SK-N-SH treated with all-trans-retinoic acid at 6 μM for 48 hours (cell line): ENCODE measurements around the gene KRTAP1-1.

Experiments
- ARNTL ChIP-seq: fragments of 450-650 bp; formaldehyde crosslinking; IDR thresholded peaks from 2 replicates; pipeline ENCODE4 v1.5.0; 2020; ENCODE audit warnings: low read depth, mild to moderate bottlenecking, moderate library complexity, borderline replicate concordance
- CREB5 ChIP-seq: fragments of 250-450 bp; sonication (Bioruptor Pico); IDR thresholded peaks from 2 replicates; pipeline ENCODE4 v1.5.1; 2020; ENCODE audit warnings: low read depth, mild to moderate bottlenecking, moderate library complexity
- ESRRG ChIP-seq: fragments of 250-450 bp; sonication (Bioruptor Pico); IDR thresholded peaks from 2 replicates; pipeline ENCODE4 v1.6.1; 2021; ENCODE audit warnings: mild to moderate bottlenecking
- ISL1 ChIP-seq: fragments of 250-450 bp; sonication (Bioruptor Pico); IDR thresholded peaks from 2 replicates; pipeline ENCODE4 v2.1.2; 2022; ENCODE audit warnings: mild to moderate bottlenecking, moderate library complexity
- PPARA ChIP-seq: fragments of 250-450 bp; sonication (Bioruptor Pico); IDR thresholded peaks from 2 replicates; pipeline ENCODE4 v1.5.0; 2020; ENCODE audit warnings: mild to moderate bottlenecking, borderline replicate concordance
- RARB ChIP-seq: fragments of 250-450 bp; sonication (Bioruptor Pico); IDR thresholded peaks from 2 replicates; pipeline ENCODE4 v1.8.0; 2021; ENCODE audit warnings: mild to moderate bottlenecking, moderate library complexity
- TCF4 ChIP-seq: fragments of 250-450 bp; sonication (Bioruptor Pico); IDR thresholded peaks from 2 replicates; pipeline ENCODE4 v1.8.0; 2021; ENCODE audit warnings: mild to moderate bottlenecking, moderate library complexity, borderline replicate concordance
- ZFP3 ChIP-seq: fragments of 250-450 bp; sonication (Bioruptor Pico); IDR thresholded peaks from 2 replicates; pipeline ENCODE4 v1.5.0; 2020; ENCODE audit warnings: mild to moderate bottlenecking, moderate library complexity
- ZFP30 ChIP-seq: fragments of 450-650 bp; formaldehyde crosslinking; IDR thresholded peaks from 2 replicates; pipeline ENCODE4 v1.5.0; 2022; ENCODE audit warnings: mild to moderate bottlenecking, moderate library complexity
- ZNF565 ChIP-seq: fragments of 450-650 bp; formaldehyde crosslinking; conservative IDR thresholded peaks from 2 replicates; pipeline ENCODE4 v1.5.0; 2020; ENCODE audit warnings: low read depth, mild to moderate bottlenecking, moderate library complexity

DNA sequence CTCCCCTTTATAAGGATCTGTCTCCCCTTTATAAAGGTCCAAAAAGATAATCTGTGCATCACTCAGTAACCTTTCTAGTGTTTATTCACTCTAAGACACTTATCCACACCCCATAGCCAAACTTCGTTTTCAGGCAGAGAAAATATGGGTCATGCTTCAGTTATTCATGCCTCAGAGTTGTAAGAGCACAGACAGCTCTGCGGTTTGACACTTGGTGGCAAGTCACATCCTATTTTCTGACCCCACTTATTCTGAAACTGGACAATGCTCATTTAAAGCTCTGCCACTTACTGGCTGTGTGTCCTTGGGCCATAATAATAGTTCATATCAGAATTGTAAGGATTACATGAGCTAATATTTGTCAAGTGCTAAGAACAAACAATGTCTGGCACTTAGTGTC, 7.9 kb upstream of the KRTAP1-1 start:
- TF ChIP-seq ESRRG (CRISPR knock-in tag): no peak
- TF ChIP-seq PPARA (CRISPR knock-in tag): no peak
- no peak for TF ChIP-seq TCF4 (CRISPR knock-in tag)
- no peak for TF ChIP-seq RARB
- no peak for TF ChIP-seq ZNF565 (CRISPR knock-in tag)
- no peak for TF ChIP-seq ZFP30 (CRISPR knock-in tag)
- no peak for TF ChIP-seq CREB5
- TF ChIP-seq ISL1 (CRISPR knock-in tag): no peak
- TF ChIP-seq ARNTL: no peak
- no peak for TF ChIP-seq ZFP3
